Mammary epithelial cell (primary cell): Measurements from ENCODE around the gene LDLRAP1.

ENCODE experiments used
- CTCF ChIP-seq, 2 donors: IDR thresholded peaks in 1 of 2; conservative IDR thresholded peaks in 1 of 2; 2 replicates each; pipeline ENCODE4 v1.5.1; 2011 to 2012; ENCODE audit warnings: inconsistent platforms in 2 of 2, low read length in 2 of 2, mild to moderate bottlenecking in 2 of 2, control low read depth in 1 of 2, low read depth in 1 of 2; ENCODE audit not compliant: insufficient read depth in 1 of 2; ENCODE audit errors: extremely low read depth in 1 of 2
- EZH2 ChIP-seq: IDR thresholded peaks from 2 replicates; pipeline ENCODE4 v1.6.1; 2012; ENCODE audit warnings: low read length, inconsistent platforms, borderline replicate concordance

DNA sequence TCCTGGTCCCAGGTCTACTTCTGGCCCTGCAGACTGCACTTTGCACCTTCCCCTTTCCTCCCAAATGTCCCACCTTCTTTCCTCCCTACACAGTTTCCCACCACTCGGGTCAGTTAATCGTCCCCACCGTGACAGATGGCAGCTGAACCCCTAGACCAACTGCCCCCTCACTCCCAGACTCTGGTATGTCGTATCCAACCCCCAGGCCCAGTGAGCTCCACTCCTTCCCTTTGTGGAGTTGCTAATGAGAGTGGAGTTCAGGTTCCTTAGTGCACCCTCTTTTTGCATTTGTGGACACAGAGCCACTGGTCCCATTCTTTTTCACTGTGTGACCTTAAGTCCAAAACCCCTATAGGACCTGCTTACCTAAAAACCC is 75.0 kb downstream of the LDLRAP1 start:
- TF ChIP-seq CTCF (conservative IDR thresholded peaks at IDR 0.05 in 1 of 2, IDR thresholded peaks at IDR 0.05 in 1 of 2; ENCODE audit: extremely low read depth in 1 of 2, insufficient read depth in 1 of 2, low read depth in 1 of 2, low read length in 2 of 2), result no peak
- TF ChIP-seq EZH2, result peak; percentile 18
